Transverse colon (tissue), 4 donors: Measurements from ENCODE around the gene TYMS. TPM values are rescaled to one million over a fixed set of nuclear protein-coding genes. Genes with fewer than 3 reads are reported as not detected.
A peak's percentile ranks its signal among the peaks of the same experiment; 100 is the strongest.

Source experiments
- DNase-seq: peaks from one replicate; pipeline ENCODE4 v3.0.0-alpha.2; 2019
- H3K27ac ChIP-seq, 4 donors: fragments of 200-600 bp; sonication (generic); 2 replicates each; pipeline ENCODE4 v1.5.1; 2016 to 2018; ENCODE audit warnings: inconsistent platforms in 4 of 4
- H3K27me3 ChIP-seq: fragments of 200-600 bp; sonication (generic); 2 replicates; pipeline ENCODE4 v1.5.1; 2017; ENCODE audit warnings: inconsistent platforms
- H3K36me3 ChIP-seq, 4 donors: fragments of 200-600 bp; sonication (generic); 2 replicates each; pipeline ENCODE4 v1.5.1; 2017 to 2019; ENCODE audit warnings: inconsistent platforms in 4 of 4
- H3K4me1 ChIP-seq, 4 donors: fragments of 200-600 bp; sonication (generic); 2 replicates each; pipeline ENCODE4 v1.5.1; 2017 to 2020; ENCODE audit warnings: inconsistent platforms in 4 of 4
- H3K4me3 ChIP-seq, 4 donors: fragments of 200-600 bp; sonication (generic); 1 replicate in 1 of 4; 2 replicates in 3 of 4; pipeline versions ENCODE4 v1.5.1 to v1.6.1; 2017 to 2019; ENCODE audit warnings: inconsistent platforms in 4 of 4
- H3K9me3 ChIP-seq, 2 donors: fragments of 200-600 bp; sonication (generic); 2 replicates each; pipeline ENCODE4 v1.5.1; 2017 to 2019; ENCODE audit warnings: inconsistent platforms in 2 of 2
- EP300 ChIP-seq: sonication (generic); formaldehyde crosslinking; IDR thresholded peaks from one replicate; pipeline ENCODE4 v1.6.1; 2017; ENCODE audit warnings: antibody characterized with exemption, low read depth
- POLR2A ChIP-seq: fragments of 450-650 bp; IDR thresholded peaks from one replicate; pipeline ENCODE4 v1.6.1; 2016; ENCODE audit warnings: antibody characterized with exemption, mild to moderate bottlenecking, moderate library complexity
- POLR2AphosphoS5 ChIP-seq, 3 donors: sonication (generic); formaldehyde crosslinking; IDR thresholded peaks; one replicate each; pipeline ENCODE4 v1.6.1; 2016; ENCODE audit warnings: antibody characterized with exemption in 3 of 3
- WGBS, 2 donors: methylation state at CpG; one replicate each; pipeline ENCODE4 v1.1.5; 2018; ENCODE audit warnings: low coverage in 1 of 2; 5-methylcytosine and 5-hydroxymethylcytosine counted together
- in situ Hi-C, 4 donors: fragments of 200-750 bp; cut with MboI; loops; one replicate each; pipeline versions ENCODE4 v1.15.0 to v1.15.1; 2017; ENCODE audit warnings: low sequenced_read_pairs in 3 of 4, low pct_ligation_motif_present in 1 of 4, low pct_unique_long_range_greater_than_20kb in 1 of 4
- intact Hi-C: fragments of 100-400 bp; cut with DNase I; formaldehyde crosslinking; loops from one replicate; pipeline ENCODE4 v1.15.1; 2023; ENCODE audit warnings: low total_unique reads
- total RNA-seq, 4 donors: library from RNA; depleted of rRNA; stranded (reverse); fragments of >200 nt; gene quantifications; one replicate each; pipeline ENCODE4 v1.1.0, GENCODE V29; 2016
- TF ChIP-seq, protein P1 (sequence below), 5 experiments: fragments of 200-600 bp in 3 of 5; fragments of 450-650 bp in 2 of 5; sonication (generic) in 3 of 5; IDR thresholded peaks; 1 replicate in 2 of 5; 2 replicates in 3 of 5; pipeline ENCODE4 v1.5.1; 2016 to 2017; ENCODE audit warnings: antibody characterized with exemption in 5 of 5, inconsistent platforms in 3 of 5, mild to moderate bottlenecking in 2 of 5, moderate library complexity in 1 of 5

The TYMS gene
- total RNA-seq, 4 donors from 2014 or later: 3.2 to 5.9 (median 4.7) TPM

DNA sequence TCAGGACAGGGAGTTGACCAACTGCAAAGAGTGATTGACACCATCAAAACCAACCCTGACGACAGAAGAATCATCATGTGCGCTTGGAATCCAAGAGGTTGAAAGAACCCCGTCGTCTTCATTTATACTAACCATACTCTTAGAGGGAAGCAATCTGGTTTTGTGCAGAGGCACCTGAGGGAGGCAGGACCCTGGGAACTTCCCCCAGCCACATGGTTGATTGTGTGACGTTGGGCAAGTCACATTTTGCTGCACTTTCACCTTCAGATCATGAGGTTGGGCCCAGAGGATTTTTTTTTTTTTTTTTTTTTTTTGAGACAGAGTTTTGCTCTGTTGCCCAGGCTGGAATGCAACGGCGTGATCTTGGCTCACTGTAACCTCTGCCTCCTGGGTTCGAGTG lies 11.6 kb downstream of the TYMS start:
- DNase-seq: no peak
- no peak overlapping the region for H3K4me3 ChIP-seq
- no peaks in the 10 kb centered on the region for H3K9me3 ChIP-seq
- 92 to 100% methylated on average over 1 to 8 of the region's 8 CpGs for WGBS, 2 donors
- no peak overlapping the region for H3K27ac ChIP-seq
- in situ Hi-C loops (no loop called here), intact Hi-C loops (no loop called here)
- TF ChIP-seq, protein P1, sequence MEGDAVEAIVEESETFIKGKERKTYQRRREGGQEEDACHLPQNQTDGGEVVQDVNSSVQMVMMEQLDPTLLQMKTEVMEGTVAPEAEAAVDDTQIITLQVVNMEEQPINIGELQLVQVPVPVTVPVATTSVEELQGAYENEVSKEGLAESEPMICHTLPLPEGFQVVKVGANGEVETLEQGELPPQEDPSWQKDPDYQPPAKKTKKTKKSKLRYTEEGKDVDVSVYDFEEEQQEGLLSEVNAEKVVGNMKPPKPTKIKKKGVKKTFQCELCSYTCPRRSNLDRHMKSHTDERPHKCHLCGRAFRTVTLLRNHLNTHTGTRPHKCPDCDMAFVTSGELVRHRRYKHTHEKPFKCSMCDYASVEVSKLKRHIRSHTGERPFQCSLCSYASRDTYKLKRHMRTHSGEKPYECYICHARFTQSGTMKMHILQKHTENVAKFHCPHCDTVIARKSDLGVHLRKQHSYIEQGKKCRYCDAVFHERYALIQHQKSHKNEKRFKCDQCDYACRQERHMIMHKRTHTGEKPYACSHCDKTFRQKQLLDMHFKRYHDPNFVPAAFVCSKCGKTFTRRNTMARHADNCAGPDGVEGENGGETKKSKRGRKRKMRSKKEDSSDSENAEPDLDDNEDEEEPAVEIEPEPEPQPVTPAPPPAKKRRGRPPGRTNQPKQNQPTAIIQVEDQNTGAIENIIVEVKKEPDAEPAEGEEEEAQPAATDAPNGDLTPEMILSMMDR (IDR thresholded peaks at IDR 0.05): no peak
- no peak for TF ChIP-seq POLR2AphosphoS5 (IDR thresholded peaks at IDR 0.05)
- no peak for TF ChIP-seq EP300
- TF ChIP-seq POLR2A: no peak
- peaks cover 0 to 23% (median 9%) of the 10 kb centered on the region in 4 donors for H3K36me3 ChIP-seq
- peaks cover 0 to 3% (median 0%) of the 10 kb centered on the region in 4 donors for H3K4me1 ChIP-seq
- H3K27me3 ChIP-seq: no peaks in the 10 kb centered on the region

- 98 to 100% methylated on average over 2 to 11 of the region's 11 CpGs for WGBS, 2 donors
- DNase-seq: no peak
- Histone ChIP-seq H3K4me3 (no peak overlapping the region), H3K27ac (no peak overlapping the region), H3K27me3 (no peaks in the 10 kb centered on the region), H3K4me1 (peaks cover 0 to 3% (median 0%) of the 10 kb centered on the region in 4 donors), H3K36me3 (peaks cover 0 to 23% (median 9%) of the 10 kb centered on the region in 4 donors), H3K9me3 (no peaks in the 10 kb centered on the region)
- intact Hi-C loops: no loop called here
- in situ Hi-C loops: no loop called here
- TF ChIP-seq POLR2AphosphoS5 (IDR thresholded peaks at IDR 0.05): no peak
- TF ChIP-seq EP300: no peak
- TF ChIP-seq, protein P1 (IDR thresholded peaks at IDR 0.05): no peak
- no peak for TF ChIP-seq POLR2A
These were observed 13.1 kb downstream of the TYMS start for GRCh38 chr18:670522-670921.

DNA sequence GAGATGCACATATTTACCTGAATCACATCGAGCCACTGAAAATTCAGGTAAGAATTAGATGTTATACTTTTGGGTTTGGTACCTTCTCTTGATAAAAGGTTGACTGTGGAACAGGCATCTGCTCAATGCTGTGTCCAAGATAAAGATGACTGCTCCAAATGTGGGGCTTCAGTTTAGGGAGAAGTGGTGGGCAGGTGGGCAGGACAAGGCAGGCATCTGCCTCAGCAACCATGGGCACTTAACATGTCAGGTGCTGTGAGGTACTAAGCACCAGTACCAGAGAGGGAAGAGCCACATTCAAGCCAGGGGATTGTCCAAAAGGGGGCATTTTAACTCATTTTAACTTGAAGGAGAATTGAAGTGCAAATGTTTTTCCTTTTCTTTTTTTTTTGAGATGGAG lies 14.0 kb downstream of the TYMS start:
- Histone ChIP-seq H3K36me3 (peaks cover 0 to 26% (median 12%) of the 10 kb centered on the region in 4 donors), H3K27ac (no peak overlapping the region), H3K4me1 (peaks cover 0 to 3% (median 0%) of the 10 kb centered on the region in 4 donors), H3K27me3 (no peaks in the 10 kb centered on the region), H3K4me3 (no peak overlapping the region), H3K9me3 (no peaks in the 10 kb centered on the region)
- intact Hi-C loops: no loop called here
- DNase-seq: no peak
- 87 to 100% methylated on average over 1 of the region's 1 CpG for WGBS, 2 donors
- TF ChIP-seq POLR2A (no peak), POLR2AphosphoS5 (IDR thresholded peaks at IDR 0.05) (no peak), EP300 (no peak)
- TF ChIP-seq, protein P1 (IDR thresholded peaks at IDR 0.05): no peak
- in situ Hi-C loops: no loop called here

DNA sequence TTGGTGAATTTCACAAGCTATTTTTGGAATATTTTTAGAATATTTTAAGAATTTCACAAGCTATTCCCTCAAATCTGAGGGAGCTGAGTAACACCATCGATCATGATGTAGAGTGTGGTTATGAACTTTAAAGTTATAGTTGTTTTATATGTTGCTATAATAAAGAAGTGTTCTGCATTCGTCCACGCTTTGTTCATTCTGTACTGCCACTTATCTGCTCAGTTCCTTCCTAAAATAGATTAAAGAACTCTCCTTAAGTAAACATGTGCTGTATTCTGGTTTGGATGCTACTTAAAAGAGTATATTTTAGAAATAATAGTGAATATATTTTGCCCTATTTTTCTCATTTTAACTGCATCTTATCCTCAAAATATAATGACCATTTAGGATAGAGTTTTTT lies 15.9 kb downstream of the TYMS start:
- intact Hi-C loops (no loop called here), in situ Hi-C loops (no loop called here)
- Histone ChIP-seq H3K4me3 (no peak overlapping the region), H3K27me3 (no peaks in the 10 kb centered on the region), H3K9me3 (no peaks in the 10 kb centered on the region), H3K27ac (peak overlapping the region in 1 of 4 donors; percentile 1), H3K36me3 (peaks cover 0 to 34% (median 14%) of the 10 kb centered on the region in 4 donors), H3K4me1 (peaks cover 0 to 3% (median 0%) of the 10 kb centered on the region in 4 donors)
- 62 to 75% methylated on average over 3 of the region's 3 CpGs for WGBS, 2 donors
- DNase-seq: no peak
- TF ChIP-seq POLR2A: no peak
- TF ChIP-seq, protein P1 (IDR thresholded peaks at IDR 0.05): no peak
- no peak for TF ChIP-seq POLR2AphosphoS5 (IDR thresholded peaks at IDR 0.05)
- TF ChIP-seq EP300: no peak
